Thoracic aorta (tissue), 2 donors: ENCODE measurements around the gene NDUFA5. TPM values are rescaled to one million over a fixed set of nuclear protein-coding genes. Genes with fewer than 3 reads are reported as not detected.
"Not testable (repeated sequence)": the region's sequence is repeated elsewhere in the genome, so short reads cannot be mapped to it uniquely, and the experiment has no call there.

Source experiments
- ATAC-seq: fragments of 150-250 bp; one replicate; pipeline ENCODE4 v1.8.0; 2017; ENCODE audit warnings: low read depth; ENCODE audit not compliant: insufficient number of reproducible peaks, low FRiP score
- DNase-seq: peaks from one replicate; pipeline ENCODE4 v3.0.0-alpha.2; 2020; ENCODE audit warnings: low spot score
- H3K27ac ChIP-seq, 2 donors: fragments of 200-600 bp; sonication (generic); 1 replicate in 1 of 2; 2 replicates in 1 of 2; pipeline ENCODE4 v1.5.1; 2016; ENCODE audit warnings: mild to moderate bottlenecking in 2 of 2, moderate library complexity in 2 of 2
- H3K27me3 ChIP-seq: fragments of 200-600 bp; sonication (generic); replicated peaks from 2 replicates; pipeline ENCODE4 v1.6.0; 2016; ENCODE audit warnings: mild to moderate bottlenecking; ENCODE audit not compliant: insufficient read depth
- H3K36me3 ChIP-seq: fragments of 200-600 bp; sonication (generic); one replicate; pipeline ENCODE4 v1.5.1; 2016
- H3K4me1 ChIP-seq, 2 donors: fragments of 200-600 bp; sonication (generic); 1 replicate in 1 of 2; 2 replicates in 1 of 2; pipeline versions ENCODE4 v1.5.1 to v1.6.0; 2016; ENCODE audit warnings: low read depth in 2 of 2, mild to moderate bottlenecking in 1 of 2; ENCODE audit not compliant: control insufficient read depth in 1 of 2
- H3K4me3 ChIP-seq: fragments of 200-600 bp; sonication (generic); 2 replicates; pipeline ENCODE4 v1.5.1; 2016; ENCODE audit warnings: mild to moderate bottlenecking
- H3K9me3 ChIP-seq: fragments of 200-600 bp; sonication (generic); 2 replicates; pipeline ENCODE4 v1.5.1; 2016
- CTCF ChIP-seq: fragments of 200-600 bp; sonication (generic); IDR thresholded peaks from one replicate; pipeline ENCODE4 v1.5.1; 2019; ENCODE audit warnings: antibody characterized with exemption
- total RNA-seq, 2 donors: library from RNA; depleted of rRNA; stranded (reverse); fragments of >200 nt; gene quantifications; one replicate each; pipeline versions ENCODE4 v1.1.0 to v1.2.3, GENCODE V29; 2016

NDUFA5 gene
- total RNA-seq, 2 donors from 2014 or later = 23.8 to 55.0 TPM

- Histone ChIP-seq H3K9me3 (no peaks in the 10 kb centered on the region), H3K4me1 (peaks cover 4 to 36% of the 10 kb centered on the region in 2 donors), H3K36me3 (no peaks in the 10 kb centered on the region), H3K27ac (peak overlapping the region; percentile 66 to 81), H3K4me3 (peak overlapping the region; percentile 89), H3K27me3 (no peaks in the 10 kb centered on the region)
- ATAC-seq = no peak
- no peak for TF ChIP-seq CTCF
- DNase-seq = no peak
These were observed 764 bp upstream of the NDUFA5 start for GRCh38 chr7:123558289-123558874.

- ATAC-seq (no peak), DNase-seq (no peak)
- Histone ChIP-seq H3K27ac (peak overlapping the region; percentile 76 to 81), H3K4me1 (peaks cover 4 to 36% of the 10 kb centered on the region in 2 donors), H3K27me3 (no peaks in the 10 kb centered on the region), H3K36me3 (peaks cover 8% of the 10 kb centered on the region), H3K9me3 (no peaks in the 10 kb centered on the region), H3K4me3 (peak overlapping the region; percentile 89)
- no peak for TF ChIP-seq CTCF
These were observed 611 bp downstream of the NDUFA5 start for GRCh38 chr7:123557016-123557397.

- no peaks in the 10 kb centered on the region for H3K27me3 ChIP-seq
- DNase-seq (no peak), ATAC-seq (no peak)
- no peaks in the 10 kb centered on the region for H3K9me3 ChIP-seq
- H3K4me1 ChIP-seq = peaks cover 4 to 36% of the 10 kb centered on the region in 2 donors
- no peak overlapping the region for H3K4me3 ChIP-seq
- no peak overlapping the region for H3K27ac ChIP-seq
- H3K36me3 ChIP-seq = peaks cover 8% of the 10 kb centered on the region
- TF ChIP-seq CTCF = no peak
These were observed 2.1 kb downstream of the NDUFA5 start for GRCh38 chr7:123555484-123555883.

GRCh38 chr7:123553159-123553558 is 4.5 kb downstream of the NDUFA5 start:
- no peak overlapping the region for H3K4me3 ChIP-seq
- no peak overlapping the region for H3K27ac ChIP-seq
- peaks cover 11 to 35% of the 10 kb centered on the region in 2 donors for H3K4me1 ChIP-seq
- no peak for ATAC-seq
- H3K9me3 ChIP-seq = no peaks in the 10 kb centered on the region
- H3K27me3 ChIP-seq = no peaks in the 10 kb centered on the region
- peaks cover 8% of the 10 kb centered on the region for H3K36me3 ChIP-seq
- no peak for TF ChIP-seq CTCF
- no peak for DNase-seq

GRCh38 chr7:123552641-123553040 is 5.0 kb downstream of the NDUFA5 start:
- Histone ChIP-seq H3K4me1 (peaks cover 11 to 35% of the 10 kb centered on the region in 2 donors), H3K4me3 (no peak overlapping the region), H3K9me3 (no peaks in the 10 kb centered on the region), H3K27ac (no peak overlapping the region), H3K36me3 (peaks cover 8% of the 10 kb centered on the region), H3K27me3 (no peaks in the 10 kb centered on the region)
- ATAC-seq (no peak), DNase-seq (no peak)
- no peak for TF ChIP-seq CTCF

- H3K4me3 ChIP-seq, H3K27ac ChIP-seq, H3K9me3 ChIP-seq, ATAC-seq, H3K27me3 ChIP-seq, H3K36me3 ChIP-seq, DNase-seq: not testable (repeated sequence)
- peaks cover 11 to 35% of the 10 kb centered on the region in 2 donors for H3K4me1 ChIP-seq
These were observed 5.5 kb downstream of the NDUFA5 start for GRCh38 chr7:123552134-123552533.
